K562 (cell line): ENCODE data around the gene FGD6. TPM values are rescaled to one million over a fixed set of nuclear protein-coding genes. Genes with fewer than 3 reads are reported as not detected.
A peak's percentile ranks its signal among the peaks of the same experiment; 100 is the strongest.

ENCODE experiments used
- ARID1B ChIP-seq: fragments of 450-650 bp; IDR thresholded peaks from 2 replicates; pipeline ENCODE4 v1.6.1; 2016; ENCODE audit warnings: antibody characterized with exemption, mild to moderate bottlenecking, inconsistent platforms
- COPS2 ChIP-seq: fragments of 450-650 bp; conservative IDR thresholded peaks from 2 replicates; pipeline ENCODE4 v1.6.1; 2016; ENCODE audit warnings: mild to moderate bottlenecking, moderate library complexity
- FOS ChIP-seq: IDR thresholded peaks from 3 replicates; pipeline ENCODE4 v1.6.1; 2011; ENCODE audit not compliant: insufficient read length; ENCODE audit errors: extremely low read depth
- KLF16 ChIP-seq: IDR thresholded peaks from 2 replicates; pipeline ENCODE4 v1.6.1; 2016; ENCODE audit warnings: antibody characterized with exemption
- MIER1 ChIP-seq: fragments of 450-650 bp; IDR thresholded peaks from 2 replicates; pipeline ENCODE4 v1.6.1; 2016; ENCODE audit warnings: antibody characterized with exemption, mild to moderate bottlenecking, low read depth
- NFIX ChIP-seq: fragments of 250-450 bp; sonication (Bioruptor Pico); IDR thresholded peaks from 2 replicates; pipeline ENCODE4 v1.4.0; 2020; ENCODE audit warnings: low read depth, mild to moderate bottlenecking, moderate library complexity
- NR2C2 ChIP-seq, 2 experiments: fragments of 200-800 bp in 1 of 2; sonication (Bioruptor generic) in 1 of 2; sonication (generic) in 1 of 2; formaldehyde crosslinking in 1 of 2; IDR thresholded peaks; 2 replicates each; pipeline versions ENCODE4 v1.6.1 to v1.8.0; 2016 to 2022; ENCODE audit warnings: mild to moderate bottlenecking in 1 of 2, missing compliant biosample characterization in 1 of 2, missing genetic modification characterization in 1 of 2, missing genetic modification reagents in 1 of 2
- RBM22 ChIP-seq: fragments of 200-400 bp; formaldehyde crosslinking; IDR thresholded peaks from 2 replicates; pipeline ENCODE4 v1.6.1; 2018; ENCODE audit warnings: low read length, low read depth; ENCODE audit not compliant: poor library complexity, severe bottlenecking
- TOE1 ChIP-seq, 2 experiments: fragments of 450-650 bp in 1 of 2; sonication (generic) in 1 of 2; formaldehyde crosslinking in 1 of 2; IDR thresholded peaks; 2 replicates each; pipeline versions ENCODE4 v1.7.1 to v1.8.0; 2016 to 2022; ENCODE audit warnings: borderline replicate concordance in 2 of 2, mild to moderate bottlenecking in 2 of 2, antibody characterized with exemption in 1 of 2, inconsistent platforms in 1 of 2, low read depth in 1 of 2, missing genetic modification reagents in 1 of 2, moderate library complexity in 1 of 2
- ZFX ChIP-seq: sonication (generic); formaldehyde crosslinking; IDR thresholded peaks from 2 replicates; pipeline ENCODE4 v1.8.0; 2022; ENCODE audit warnings: mild to moderate bottlenecking, missing genetic modification reagents, moderate library complexity
- ZNF280A ChIP-seq: fragments of 450-650 bp; IDR thresholded peaks from 2 replicates; pipeline ENCODE4 v1.6.1; 2018; ENCODE audit warnings: mild to moderate bottlenecking, low read depth; ENCODE audit not compliant: partially characterized antibody
- ZNF592 ChIP-seq: fragments of 450-650 bp; IDR thresholded peaks from 2 replicates; pipeline ENCODE4 v1.6.1; 2017; ENCODE audit warnings: antibody characterized with exemption, mild to moderate bottlenecking
- ZNF766 ChIP-seq: fragments of 200-800 bp; sonication (Bioruptor generic); conservative IDR thresholded peaks from 2 replicates; pipeline ENCODE4 v1.6.1; 2016; ENCODE audit warnings: missing genetic modification characterization, missing compliant biosample characterization
- polyA plus RNA-seq, 8 experiments: library from polyadenylated mRNA; depleted of rRNA in 4 of 8; stranded (reverse) in 5 of 8; unstranded in 3 of 8; fragments of >200 nt; fragmentation: Nextera tagmentation in 2 of 8; fragmentation: Illumina TruSeq in 1 of 8; extraction: Ambion mirVana in 2 of 8; extraction: Trizol in 1 of 8; gene quantifications; 2 replicates each; pipeline versions ENCODE4 v1.2.1 to v1.2.3, GENCODE V29; 2011 to 2014; ENCODE audit warnings: inconsistent platforms in 1 of 8, missing spikeins in 1 of 8
- total RNA-seq, 7 experiments: library from RNA; depleted of rRNA in 6 of 7; stranded (reverse); fragments of >200 nt in 6 of 7; fragmentation: Illumina TruSeq in 2 of 7; extraction: Trizol in 2 of 7; gene quantifications; 2 replicates each; pipeline versions ENCODE4 v1.2.1 to v1.2.3, GENCODE V29; 2011 to 2021; ENCODE audit warnings: low replicate concordance in 1 of 7
- TF ChIP-seq, protein P1 (sequence below): sonication (generic); formaldehyde crosslinking; IDR thresholded peaks from 2 replicates; pipeline ENCODE4 v1.8.0; 2022; ENCODE audit warnings: missing genetic modification reagents, mild to moderate bottlenecking, borderline replicate concordance
- TF ChIP-seq, protein P2 (sequence below): sonication (generic); formaldehyde crosslinking; IDR thresholded peaks from 2 replicates; pipeline ENCODE4 v1.8.0; 2022; ENCODE audit warnings: mild to moderate bottlenecking, low read depth, missing genetic modification reagents
- TF ChIP-seq, protein P3 (sequence below): sonication (generic); formaldehyde crosslinking; IDR thresholded peaks from 2 replicates; pipeline ENCODE4 v1.8.0; 2022; ENCODE audit warnings: missing genetic modification reagents, mild to moderate bottlenecking, moderate library complexity, borderline replicate concordance

FGD6 gene
- total and polyA plus RNA-seq, 9 of the 15 experiments (the other 6 are each of a cell fraction or from before 2014, with no cell fraction given): 1.5 to 11.1 (median 5.8) TPM

DNA sequence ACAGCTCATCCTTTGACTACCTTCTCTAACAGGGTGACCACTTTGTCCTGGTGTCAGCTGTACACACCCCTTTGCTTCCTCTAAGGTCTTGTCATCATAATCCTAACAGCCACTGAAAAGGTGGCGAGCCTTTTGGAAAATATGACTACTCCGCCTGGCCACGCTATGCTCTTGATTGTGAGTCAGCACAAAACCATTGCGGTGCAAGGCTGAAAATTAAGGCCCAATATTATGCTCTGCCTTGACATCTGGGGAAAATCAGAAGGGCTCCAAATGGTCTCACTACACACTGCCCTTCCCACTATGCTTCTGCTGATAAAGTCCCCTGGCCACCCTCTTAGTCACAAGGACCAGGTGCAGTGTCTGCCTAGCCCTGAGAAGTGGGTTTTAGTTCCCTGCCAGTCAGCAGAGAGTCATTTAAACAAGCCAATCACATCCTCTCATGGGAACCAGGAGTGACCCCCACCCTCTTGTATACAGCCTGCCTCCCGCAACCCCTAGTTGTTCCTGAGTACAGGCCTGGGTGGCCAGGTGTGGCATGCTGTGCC, 34.3 kb downstream of the FGD6 start (continued):
- TF ChIP-seq ZFX (CRISPR knock-in tag): peak; percentile 63
- TF ChIP-seq TOE1 (IDR thresholded peaks at IDR 0.05; ENCODE audit: borderline replicate concordance): peak; percentile 43; the same call in 1 of the 2 replicates
- TF ChIP-seq TOE1 (CRISPR knock-in tag; IDR thresholded peaks at IDR 0.05; ENCODE audit: borderline replicate concordance, low read depth): no peak
- TF ChIP-seq, protein P1, sequence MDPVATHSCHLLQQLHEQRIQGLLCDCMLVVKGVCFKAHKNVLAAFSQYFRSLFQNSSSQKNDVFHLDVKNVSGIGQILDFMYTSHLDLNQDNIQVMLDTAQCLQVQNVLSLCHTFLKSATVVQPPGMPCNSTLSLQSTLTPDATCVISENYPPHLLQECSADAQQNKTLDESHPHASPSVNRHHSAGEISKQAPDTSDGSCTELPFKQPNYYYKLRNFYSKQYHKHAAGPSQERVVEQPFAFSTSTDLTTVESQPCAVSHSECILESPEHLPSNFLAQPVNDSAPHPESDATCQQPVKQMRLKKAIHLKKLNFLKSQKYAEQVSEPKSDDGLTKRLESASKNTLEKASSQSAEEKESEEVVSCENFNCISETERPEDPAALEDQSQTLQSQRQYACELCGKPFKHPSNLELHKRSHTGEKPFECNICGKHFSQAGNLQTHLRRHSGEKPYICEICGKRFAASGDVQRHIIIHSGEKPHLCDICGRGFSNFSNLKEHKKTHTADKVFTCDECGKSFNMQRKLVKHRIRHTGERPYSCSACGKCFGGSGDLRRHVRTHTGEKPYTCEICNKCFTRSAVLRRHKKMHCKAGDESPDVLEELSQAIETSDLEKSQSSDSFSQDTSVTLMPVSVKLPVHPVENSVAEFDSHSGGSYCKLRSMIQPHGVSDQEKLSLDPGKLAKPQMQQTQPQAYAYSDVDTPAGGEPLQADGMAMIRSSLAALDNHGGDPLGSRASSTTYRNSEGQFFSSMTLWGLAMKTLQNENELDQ (CRISPR knock-in tag): no peak
- TF ChIP-seq ZNF592: peak; percentile 88
- 0 out of 2 replicates have a peak, but pooled peaks have one; percentile 39 for TF ChIP-seq ZNF766
- peak; percentile 38 for TF ChIP-seq FOS
- TF ChIP-seq NFIX (CRISPR knock-in tag): no peak
- no peak for TF ChIP-seq RBM22
- TF ChIP-seq, protein P2, sequence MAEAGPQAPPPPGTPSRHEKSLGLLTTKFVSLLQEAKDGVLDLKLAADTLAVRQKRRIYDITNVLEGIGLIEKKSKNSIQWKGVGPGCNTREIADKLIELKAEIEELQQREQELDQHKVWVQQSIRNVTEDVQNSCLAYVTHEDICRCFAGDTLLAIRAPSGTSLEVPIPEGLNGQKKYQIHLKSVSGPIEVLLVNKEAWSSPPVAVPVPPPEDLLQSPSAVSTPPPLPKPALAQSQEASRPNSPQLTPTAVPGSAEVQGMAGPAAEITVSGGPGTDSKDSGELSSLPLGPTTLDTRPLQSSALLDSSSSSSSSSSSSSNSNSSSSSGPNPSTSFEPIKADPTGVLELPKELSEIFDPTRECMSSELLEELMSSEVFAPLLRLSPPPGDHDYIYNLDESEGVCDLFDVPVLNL (CRISPR knock-in tag): no peak
- no peak for TF ChIP-seq ZNF280A
- no peak for TF ChIP-seq NR2C2 (CRISPR knock-in tag; IDR thresholded peaks at IDR 0.05)
- TF ChIP-seq NR2C2 (tag; IDR thresholded peaks at IDR 0.05): peak; percentile 33
- TF ChIP-seq, protein P3, sequence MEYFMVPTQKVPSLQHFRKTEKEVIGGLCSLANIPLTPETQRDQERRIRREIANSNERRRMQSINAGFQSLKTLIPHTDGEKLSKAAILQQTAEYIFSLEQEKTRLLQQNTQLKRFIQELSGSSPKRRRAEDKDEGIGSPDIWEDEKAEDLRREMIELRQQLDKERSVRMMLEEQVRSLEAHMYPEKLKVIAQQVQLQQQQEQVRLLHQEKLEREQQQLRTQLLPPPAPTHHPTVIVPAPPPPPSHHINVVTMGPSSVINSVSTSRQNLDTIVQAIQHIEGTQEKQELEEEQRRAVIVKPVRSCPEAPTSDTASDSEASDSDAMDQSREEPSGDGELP (CRISPR knock-in tag): 0 out of 2 replicates have a peak, but pooled peaks have one; percentile 21
- peak; percentile 79 for TF ChIP-seq ARID1B
- no peak for TF ChIP-seq MIER1
- TF ChIP-seq COPS2: no peak
- TF ChIP-seq KLF16: no peak
